Stimulated activated CD8-positive, alpha-beta memory T cell treated with anti-CD3 and anti-CD28 coated beads, Interleukin-12 subunit alpha, Interleukin-12 subunit beta, amount 100 ng/mL, for 4 hours (primary cell): Measurements from ENCODE around the gene KDM1A.
"Not testable (repeated sequence)": the region's sequence is repeated elsewhere in the genome, so short reads cannot be mapped to it uniquely, and the experiment has no call there.

ENCODE experiments used
- DNase-seq: peaks from one replicate; pipeline ENCODE4 v3.0.0-alpha.2; 2020; ENCODE audit warnings: low read depth

The KDM1A gene

DNA sequence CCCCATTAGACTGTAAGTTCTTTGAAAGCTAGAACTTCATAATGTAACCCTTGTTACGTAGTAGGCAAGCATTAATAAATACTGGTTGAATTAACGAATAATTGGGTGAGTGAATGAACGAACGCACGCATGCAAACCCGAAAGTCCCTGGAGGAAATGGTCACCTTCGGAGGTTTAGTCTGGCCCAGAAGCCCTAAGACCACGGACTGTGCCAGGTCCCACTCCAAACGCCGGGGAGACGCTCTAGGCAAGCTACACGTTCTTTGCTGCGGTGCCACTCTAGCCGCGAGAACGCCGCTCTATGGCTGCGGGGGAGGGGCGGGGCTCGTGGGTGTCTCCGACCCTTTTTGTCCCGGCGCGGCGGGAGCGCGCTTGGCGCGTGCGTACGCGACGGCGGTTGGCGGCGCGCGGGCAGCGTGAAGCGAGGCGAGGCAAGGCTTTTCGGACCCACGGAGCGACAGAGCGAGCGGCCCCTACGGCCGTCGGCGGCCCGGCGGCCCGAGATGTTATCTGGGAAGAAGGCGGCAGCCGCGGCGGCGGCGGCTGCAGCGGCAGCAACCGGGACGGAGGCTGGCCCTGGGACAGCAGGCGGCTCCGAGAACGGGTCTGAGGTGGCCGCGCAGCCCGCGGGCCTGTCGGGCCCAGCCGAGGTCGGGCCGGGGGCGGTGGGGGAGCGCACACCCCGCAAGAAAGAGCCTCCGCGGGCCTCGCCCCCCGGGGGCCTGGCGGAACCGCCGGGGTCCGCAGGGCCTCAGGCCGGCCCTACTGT is at the start of gene KDM1A:
Gene KDM1A, plus strand, starts transcription at position 375 of the 769 bp plus-strand sequence. Its CDS starts 129 bp downstream, at position 504.
- DNase-seq = peak; percentile 91

DNA sequence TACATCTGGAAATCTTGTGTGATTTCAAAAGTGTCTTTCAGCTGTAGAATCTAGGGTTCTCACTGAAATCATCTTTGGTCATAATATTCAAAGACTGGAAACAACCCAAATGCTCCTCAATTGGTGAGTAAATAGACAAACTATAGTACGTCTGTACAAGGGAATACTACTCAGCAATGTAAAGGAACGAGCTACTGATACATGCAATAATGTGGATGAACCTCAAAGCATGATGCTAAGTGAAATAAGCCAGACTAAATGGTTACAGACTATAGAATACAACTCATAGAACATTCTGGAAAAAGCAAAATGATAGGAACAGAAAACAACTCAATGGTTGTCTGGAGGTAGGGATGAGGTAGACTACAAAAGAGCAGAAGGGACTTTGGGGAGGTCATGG is 49.2 kb upstream of the KDM1A start:
- DNase-seq = no peak

DNA sequence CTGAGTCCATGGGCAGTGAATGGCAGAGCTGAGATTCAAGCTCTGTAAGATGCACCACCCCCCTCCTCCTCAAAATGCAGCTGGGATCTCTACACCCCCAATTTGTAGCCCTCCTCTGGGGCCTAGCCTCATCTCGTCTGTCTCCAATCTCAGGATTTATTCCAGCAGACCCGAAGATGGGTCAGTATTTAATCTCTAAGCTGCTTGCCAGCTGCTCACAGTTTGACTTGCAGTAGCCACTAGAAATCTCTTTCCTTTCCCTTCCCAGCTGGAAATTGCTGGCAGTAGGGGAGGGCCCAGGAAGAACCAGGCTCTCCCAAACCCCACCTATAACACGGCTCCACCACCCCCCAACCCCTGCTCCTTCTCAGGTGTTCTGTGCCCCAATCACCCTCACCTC is 48.1 kb upstream of the KDM1A start:
- DNase-seq = no peak

DNA sequence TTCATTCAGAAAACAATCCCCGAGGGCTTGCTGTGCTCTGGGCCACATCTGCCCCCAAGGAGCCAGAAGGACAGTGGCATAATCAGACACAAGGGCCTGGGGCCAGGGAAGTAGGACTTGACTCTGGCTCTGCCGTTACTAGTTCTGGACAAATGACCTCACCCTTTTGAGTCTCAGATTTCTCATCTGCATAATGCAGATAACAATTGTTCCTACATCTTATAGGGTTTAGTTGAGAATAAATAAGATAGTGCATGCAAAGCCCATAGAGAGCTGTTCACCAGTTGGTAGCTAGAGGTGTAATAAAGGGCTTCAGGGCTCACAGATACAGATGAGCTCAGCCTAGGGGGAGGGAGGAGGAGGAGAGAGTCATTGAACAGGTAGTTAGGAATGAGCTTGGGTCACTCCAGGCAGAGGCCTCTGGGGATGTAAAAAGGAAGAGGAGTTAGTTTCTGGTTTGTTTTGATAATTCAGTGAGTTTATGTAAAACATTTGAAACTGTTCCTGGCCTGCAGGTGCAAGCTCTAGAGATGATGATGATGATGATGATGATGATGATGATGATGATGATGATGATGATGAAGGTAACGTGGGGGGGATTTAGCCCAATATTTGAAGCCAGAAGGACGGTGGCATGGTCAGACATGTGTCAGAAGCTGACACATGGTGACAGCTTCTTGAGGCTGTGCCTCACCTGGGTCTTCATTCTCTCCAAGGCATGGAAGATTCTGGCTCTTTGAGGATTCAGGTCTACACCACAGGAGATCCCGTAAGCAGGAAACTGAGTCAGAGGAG is 47.5 kb upstream of the KDM1A start:
- DNase-seq = no peak

DNA sequence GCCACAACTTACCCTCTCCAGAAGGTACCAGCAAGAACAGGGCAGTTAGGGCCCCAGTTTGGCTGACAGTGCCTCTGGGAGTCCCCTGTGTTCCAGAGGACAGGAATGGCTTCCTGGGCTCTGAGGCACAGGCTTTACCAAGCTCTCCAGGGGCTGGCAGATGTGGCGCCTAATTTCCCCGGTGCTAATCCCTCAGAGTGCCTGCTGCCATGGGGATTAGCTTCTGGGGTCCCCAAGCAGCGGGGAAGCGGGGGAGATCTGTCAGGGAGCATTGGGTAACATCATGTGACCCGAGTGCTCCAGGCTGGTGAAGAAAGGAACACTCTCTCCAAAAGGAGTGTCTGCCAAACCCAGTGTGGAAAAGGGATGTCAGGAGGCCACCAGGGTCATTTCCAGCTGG is 46.5 kb upstream of the KDM1A start, which contains the start of gene LACTBL1:
Gene LACTBL1, minus strand, starts transcription at position 107 of the 400 bp plus-strand sequence. CDS start 550 bp downstream, outside the sequence.
- DNase-seq = no peak

DNA sequence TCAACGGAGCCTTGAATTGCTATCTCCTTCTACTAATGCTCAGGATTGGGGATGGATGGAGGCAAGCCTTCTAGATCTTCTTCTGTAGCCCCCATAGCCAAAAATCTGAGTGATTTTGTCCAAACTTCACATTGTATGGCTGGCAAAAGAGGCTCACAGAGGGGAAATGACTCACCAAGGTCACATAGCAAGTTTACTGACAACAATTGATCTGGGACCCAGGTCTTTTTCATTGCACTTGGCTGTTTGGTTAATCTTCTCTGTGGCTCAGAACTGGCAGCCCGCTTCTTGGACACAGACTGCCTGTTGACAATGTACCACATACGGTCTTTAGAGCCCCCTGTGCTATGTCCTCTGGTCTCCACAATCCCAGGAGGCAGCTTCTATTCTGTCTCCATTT is 43.6 kb upstream of the KDM1A start:
- DNase-seq = no peak

DNA sequence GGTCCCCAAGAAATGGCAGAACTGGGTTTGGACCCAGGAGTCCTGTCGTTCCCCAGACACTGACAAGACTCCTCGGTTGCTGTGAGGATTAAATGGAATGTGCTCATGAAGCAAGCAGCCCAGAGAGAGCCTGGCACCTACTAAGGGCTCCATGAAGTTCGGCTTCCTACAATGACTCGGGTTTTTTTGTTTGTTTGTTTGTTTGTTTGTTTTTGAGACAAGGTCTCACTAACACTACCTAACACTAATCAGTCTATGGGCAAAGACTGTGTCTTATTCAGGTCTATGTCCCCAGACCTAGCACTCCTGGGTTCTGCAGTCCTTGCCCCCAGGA is 43.2 kb upstream of the KDM1A start:
- DNase-seq = no peak

DNA sequence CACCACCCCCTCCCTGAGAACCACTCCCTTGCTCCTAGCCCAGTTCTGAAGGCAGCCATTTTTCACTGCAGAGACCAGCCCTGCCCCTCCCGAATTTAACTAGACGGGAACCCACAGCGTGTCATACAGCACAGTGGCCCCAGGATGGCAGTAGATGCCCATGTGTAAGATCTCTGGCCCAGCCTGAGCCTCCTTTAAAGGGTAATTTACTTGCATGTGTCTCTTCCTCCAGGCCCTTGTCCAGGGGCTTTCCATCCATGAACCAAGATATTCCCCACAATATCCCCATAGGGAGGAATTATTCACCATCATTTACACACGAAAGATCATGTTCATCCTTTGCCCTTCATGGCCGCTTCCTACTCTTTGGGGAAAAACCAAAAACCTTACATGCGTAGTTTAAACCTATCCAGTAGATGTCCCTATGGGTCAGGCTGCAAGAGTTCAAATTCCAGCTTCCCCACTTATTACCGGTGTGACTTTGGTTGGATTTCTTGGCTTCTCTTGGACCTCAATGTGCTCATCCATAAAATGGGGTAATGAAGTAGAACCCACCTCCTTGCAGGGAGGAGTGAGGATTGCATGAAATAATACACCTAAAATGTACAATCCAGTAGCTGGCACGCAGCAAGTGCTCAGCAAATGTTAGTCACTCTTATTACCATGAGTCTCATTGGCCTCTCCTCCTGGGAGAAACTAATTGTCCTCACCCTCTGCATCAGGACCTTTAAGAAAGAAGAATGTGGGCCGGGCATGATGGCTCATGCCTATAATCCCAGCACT is 42.6 kb upstream of the KDM1A start:
- peak; percentile 3 for DNase-seq

DNA sequence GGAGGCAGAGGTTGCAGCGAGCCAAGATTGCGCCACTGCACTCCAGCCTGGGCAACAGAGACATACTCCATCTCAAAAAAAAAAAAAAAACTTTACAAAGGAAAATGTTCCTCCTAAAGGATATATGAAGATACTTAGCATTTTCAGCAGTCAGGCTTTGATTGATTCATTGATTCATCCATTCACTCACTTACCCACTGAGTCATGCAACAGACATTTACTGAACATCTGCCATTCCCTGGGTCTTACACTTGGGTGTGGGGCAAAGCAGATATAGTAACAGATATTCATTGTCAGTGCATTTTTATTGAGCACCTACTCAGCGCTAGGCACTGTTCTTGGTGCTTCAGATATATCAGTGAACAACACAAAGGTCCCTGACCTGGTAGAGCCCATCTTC is 41.0 kb upstream of the KDM1A start:
- DNase-seq = no peak

DNA sequence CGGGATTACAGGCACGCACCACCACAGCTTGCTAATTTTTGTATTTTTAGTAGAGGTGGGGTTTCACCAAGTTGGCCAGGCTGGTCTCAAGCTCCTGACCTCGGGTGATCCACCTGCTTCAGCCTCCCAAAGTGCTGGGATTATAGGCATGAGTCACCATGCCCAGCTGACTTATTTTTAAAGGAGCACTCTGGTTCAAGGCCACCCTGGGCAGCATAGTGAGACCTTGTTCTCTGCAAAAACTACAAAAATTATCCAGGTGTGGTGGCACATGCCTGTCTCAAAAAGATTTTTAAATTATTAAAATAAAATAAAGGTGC is 38.8 kb upstream of the KDM1A start:
- DNase-seq = not testable (repeated sequence)

DNA sequence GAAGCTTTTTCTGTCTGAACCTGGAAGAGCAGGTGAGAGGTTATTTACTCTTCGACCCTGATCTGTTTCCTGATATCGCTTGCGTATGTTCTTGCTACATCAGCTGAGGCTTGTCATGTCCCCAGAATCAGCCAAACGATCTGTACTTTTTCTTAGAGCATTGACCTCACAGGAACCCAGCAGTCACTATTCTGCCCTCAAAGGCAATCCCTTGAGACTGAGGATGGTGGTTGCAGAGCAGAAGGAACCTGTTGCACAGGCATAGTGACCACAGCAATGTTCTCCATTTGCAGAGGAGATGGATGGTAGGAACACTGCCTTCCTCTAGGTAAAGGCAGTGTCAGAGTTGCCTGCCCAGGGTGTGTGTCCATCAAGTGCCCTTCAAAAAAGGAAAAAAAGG is 35.3 kb upstream of the KDM1A start:
- DNase-seq = no peak

DNA sequence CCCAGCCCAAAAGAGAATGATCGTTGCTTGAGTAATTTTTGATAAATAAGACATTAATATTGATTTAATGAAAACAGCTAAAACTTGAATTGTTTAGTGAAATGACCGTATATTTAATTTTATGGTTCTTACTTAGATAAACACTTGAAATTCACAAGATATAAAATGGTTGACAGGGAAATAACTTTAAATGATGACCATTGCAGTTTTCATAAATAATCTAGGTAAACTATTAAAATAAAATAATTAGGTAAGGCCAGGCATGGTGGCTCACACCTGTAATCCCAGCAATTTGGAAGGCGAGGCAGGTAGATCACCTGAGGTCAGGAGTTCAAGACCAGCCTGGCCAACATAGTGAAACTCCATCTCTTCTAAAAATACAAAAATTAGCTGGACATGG is 26.9 kb upstream of the KDM1A start:
- DNase-seq = not testable (repeated sequence)

DNA sequence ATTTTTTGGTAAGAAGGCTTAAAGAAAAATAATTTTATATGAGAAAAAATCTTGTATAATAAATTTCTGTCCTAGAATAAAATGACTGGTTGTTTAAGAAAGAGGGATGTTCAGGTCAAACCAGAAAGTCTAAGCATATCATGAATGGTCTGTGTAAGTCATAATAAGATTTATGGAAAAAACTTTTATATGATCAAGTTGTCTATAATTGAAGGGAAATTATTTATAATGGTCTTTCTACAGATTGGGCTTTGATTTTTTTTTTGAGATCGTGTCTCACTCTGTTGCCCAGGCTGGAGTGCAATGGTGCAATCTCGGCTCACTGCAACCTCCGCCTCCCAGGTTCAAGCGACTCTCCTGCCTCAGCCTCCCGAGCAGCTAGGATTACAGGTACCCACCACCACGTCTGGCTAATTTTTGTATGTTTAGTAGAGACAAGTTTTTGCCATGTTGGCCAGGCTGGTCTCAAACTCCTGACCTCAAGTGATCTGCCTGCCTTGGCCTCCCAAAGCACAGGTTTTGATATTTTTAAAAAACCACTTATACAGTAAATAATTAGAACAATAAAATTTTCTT is 26.0 kb upstream of the KDM1A start:
- not testable (repeated sequence) for DNase-seq

DNA sequence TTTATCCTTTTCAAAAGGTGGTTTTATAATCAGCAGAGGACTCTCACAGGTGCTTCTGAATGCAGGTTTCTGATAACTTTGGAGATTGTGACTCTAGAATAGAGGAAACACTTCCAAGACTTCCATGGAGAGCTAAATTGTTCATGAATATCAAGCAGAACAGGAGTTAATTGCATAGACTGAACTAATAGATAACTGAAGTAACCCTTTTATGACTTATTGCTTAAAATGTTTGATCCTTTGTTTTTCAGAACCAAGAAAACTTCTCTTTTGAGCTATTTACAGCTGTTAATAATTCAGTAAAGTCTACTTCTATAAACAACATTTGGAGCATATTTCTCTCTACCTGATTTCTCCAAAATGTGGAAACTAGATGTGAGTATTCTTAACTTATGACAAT is 23.5 kb upstream of the KDM1A start:
- DNase-seq = no peak

DNA sequence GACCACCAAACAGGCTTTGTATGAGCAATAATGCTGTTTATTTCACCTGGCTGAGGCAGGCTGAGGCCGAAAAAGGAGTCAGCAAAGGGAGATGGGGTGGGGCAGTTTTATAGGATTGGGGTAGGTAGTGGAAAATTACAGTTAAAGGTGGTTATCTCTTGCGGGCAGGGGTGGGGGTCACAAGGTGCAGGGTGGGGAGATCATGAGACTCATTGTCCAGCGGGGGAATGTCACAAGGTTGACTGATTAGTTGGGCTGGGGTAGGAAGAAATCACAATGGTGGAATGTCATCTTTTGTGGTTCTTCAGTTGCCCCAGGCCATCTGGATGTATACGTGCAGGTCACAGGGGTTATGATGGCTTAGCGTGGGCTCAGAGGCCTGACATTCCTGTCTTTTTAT is 21.7 kb upstream of the KDM1A start:
- DNase-seq = not testable (repeated sequence)

DNA sequence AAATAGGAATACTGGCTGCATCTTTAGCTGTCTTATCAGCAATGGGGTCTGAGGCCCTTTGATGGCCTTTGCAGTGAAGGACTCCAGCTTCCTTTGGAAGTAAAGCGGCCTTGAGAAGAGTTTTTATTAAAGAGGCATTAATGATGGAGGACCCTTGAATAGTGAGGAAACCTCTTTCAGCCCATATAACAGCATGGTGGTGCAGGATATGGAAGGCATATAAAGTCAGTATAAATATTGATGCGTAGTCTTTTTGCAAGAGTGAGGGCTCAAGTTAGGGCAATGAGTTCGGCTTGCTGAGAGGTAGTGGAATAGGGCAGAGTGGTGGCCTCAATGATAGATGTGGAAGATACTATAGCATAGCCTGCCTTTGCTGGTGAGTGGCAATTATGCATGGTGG is 19.1 kb upstream of the KDM1A start:
- not testable (repeated sequence) for DNase-seq

DNA sequence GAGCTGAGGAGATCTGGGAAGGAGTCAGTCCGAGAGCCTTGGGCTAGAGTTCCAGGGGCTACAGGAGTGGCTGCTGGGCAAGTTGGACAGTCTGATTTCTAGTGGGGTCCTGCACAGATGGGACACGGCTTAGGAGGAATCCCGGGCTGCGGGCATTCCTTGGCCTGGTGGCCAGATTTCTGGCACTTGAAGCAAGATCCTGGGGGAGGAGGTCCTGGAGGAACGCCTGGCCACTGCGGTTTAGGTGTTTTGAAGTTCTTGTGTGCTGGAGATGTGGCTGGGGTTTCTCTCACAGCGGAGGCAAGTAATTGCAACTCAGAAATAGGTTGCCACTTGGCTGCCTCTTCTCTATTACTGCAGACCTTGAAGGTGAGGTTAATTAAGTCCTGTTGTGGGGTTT is 17.1 kb upstream of the KDM1A start:
- DNase-seq = not testable (repeated sequence)

DNA sequence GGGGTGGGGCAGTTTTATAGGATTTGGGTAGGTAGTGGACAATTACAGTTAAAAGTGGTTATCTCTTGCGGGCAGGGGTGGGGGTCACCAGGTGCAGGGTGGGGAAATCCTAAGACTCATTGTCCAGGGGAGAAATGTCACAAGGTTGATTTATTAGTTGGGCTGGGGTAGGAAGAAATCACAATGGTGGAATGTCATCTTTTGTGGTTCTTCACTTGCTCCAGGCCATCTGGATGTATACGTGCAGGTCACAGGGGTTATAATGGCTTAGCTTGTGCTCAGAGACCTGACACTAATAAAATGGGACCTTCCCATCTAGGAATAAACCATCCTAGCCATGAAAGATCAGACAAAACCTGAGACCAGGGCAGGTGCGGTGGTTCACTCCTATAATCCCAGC is 15.2 kb upstream of the KDM1A start:
- no peak for DNase-seq

DNA sequence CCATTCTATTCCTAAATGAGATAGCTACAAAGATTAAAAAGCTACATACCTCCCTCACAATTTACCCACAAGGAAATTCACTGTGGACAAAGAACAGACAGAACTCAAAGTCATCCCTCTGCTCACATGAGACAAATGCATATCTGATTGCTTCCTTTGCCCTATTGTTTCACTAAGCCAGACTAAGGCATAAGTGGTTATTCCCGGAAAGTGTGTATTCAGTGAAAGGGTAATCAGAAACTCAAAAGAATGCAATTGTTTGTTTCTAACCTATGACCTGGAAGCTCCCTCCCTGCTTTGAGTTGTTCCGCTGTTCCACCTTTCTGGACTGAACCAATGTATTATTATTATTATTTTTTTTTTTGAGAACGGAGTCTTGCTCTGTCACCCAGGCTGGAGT is 14.5 kb upstream of the KDM1A start:
- DNase-seq = not testable (repeated sequence)

DNA sequence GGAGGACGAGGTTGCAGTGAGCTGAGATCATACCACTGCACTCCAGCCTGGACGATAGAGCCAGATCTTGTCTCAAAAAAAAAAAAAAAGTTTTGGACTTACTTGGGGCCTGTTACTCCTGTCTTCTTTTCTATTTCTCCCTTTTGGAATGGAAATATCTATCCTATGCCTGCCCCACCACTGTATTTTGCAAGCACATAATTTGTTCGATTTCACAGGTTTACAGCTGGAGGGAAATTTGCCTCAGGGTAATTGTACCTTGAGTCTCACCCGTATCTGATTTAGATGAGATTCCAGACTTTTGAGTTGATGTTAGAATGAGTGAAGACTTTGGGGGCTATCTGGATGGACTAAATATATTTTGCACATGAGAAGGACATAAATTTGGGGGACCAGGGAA is 12.2 kb upstream of the KDM1A start:
- no peak for DNase-seq

DNA sequence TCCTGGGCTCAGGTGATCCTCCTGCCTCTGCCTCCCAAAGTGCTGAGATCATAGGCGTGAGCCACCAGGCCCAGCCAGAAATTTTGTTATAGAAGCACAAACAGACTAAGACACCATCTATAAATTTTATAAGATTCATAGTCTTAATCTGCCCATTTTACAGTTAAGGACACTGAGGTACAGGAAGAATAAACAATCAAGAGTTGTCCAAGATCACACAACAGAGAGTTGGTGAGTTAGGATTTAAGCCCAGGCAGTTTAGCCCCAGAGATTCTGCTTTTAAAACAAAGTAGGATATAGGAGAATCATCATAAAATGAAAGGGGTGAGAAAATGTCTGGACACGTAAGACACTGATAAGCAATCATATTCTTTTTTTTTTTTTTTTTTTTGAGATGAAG is 10.4 kb upstream of the KDM1A start:
- no peak for DNase-seq

DNA sequence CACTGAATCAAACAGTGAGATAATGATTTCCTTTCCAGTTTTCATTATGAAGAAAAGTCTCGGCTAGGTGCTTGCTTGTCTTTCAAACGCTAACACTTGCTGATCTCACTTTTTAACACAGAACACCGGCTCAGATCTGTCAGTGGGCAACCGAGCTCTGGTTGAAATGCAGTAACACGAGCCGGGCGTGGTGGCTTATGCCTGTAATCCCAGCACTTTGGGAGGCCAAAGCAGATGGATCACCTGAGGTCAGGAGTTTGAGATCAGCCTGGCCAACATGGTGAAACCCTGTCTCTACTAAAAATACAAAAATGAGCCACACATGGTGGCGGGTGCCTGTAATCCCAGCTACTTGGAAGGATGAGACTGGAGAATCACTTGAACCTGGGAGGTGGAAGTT is 9.2 kb upstream of the KDM1A start:
- not testable (repeated sequence) for DNase-seq
